ENCODE results near the gene GAA. TPM values are rescaled to one million over a fixed set of nuclear protein-coding genes. Genes with fewer than 3 reads are reported as not detected.
A peak's percentile ranks its signal among the peaks of the same experiment; 100 is the strongest.

The GAA gene
- total and polyA plus RNA-seq, 2 of the 13 experiments (the other 11 are each of a cell fraction or from before 2014, with no cell fraction given), result 21.6 to 36.4 TPM

- TF ChIP-seq CENPBD1 (CRISPR knock-in tag; IDR thresholded peaks at IDR 0.05; ENCODE audit: borderline replicate concordance, low read depth) (no peak), CEBPG (CRISPR knock-in tag; IDR thresholded peaks at IDR 0.05) (peak; percentile 72), NPAS2 (CRISPR knock-in tag; IDR thresholded peaks at IDR 0.05; ENCODE audit: borderline replicate concordance) (no peak), ZNF644 (CRISPR knock-in tag; IDR thresholded peaks at IDR 0.05; ENCODE audit: low read depth) (0 out of 2 replicates have a peak, but pooled peaks have one; percentile 17), JARID2 (CRISPR knock-in tag; IDR thresholded peaks at IDR 0.05; ENCODE audit: insufficient replicate concordance) (peak; percentile 68), ZNF354B (CRISPR knock-in tag; IDR thresholded peaks at IDR 0.05) (0 out of 2 replicates have a peak, but pooled peaks have one; percentile 34), TFAP4 (IDR thresholded peaks at IDR 0.05; ENCODE audit: borderline replicate concordance, low read depth) (peak; percentile 38; the same call in 1 of the 2 replicates), ZNF766 (CRISPR knock-in tag; IDR thresholded peaks at IDR 0.05; ENCODE audit: borderline replicate concordance) (no peak), CREB1 (IDR thresholded peaks at IDR 0.05) (peak; percentile 92), CREB1 (CRISPR knock-in tag; IDR thresholded peaks at IDR 0.05) (peak; percentile 43; the same call in 1 of the 2 replicates), ZFAT (CRISPR knock-in tag; conservative IDR thresholded peaks at IDR 0.05) (0 out of 2 replicates have a peak, but pooled peaks have one; percentile 38), KMT2B (CRISPR knock-in tag; IDR thresholded peaks at IDR 0.05) (peak; percentile 85), HMG20B (CRISPR knock-in tag; conservative IDR thresholded peaks at IDR 0.05) (no peak), EED (CRISPR knock-in tag; IDR thresholded peaks at IDR 0.05) (no peak; the same call in 1 of the 2 replicates), HMGA1 (CRISPR knock-in tag; conservative IDR thresholded peaks at IDR 0.05) (no peak), ZNF484 (CRISPR knock-in tag; IDR thresholded peaks at IDR 0.05; ENCODE audit: borderline replicate concordance, low read depth) (no peak), HDAC1 (CRISPR knock-in tag; IDR thresholded peaks at IDR 0.05) (peak; percentile 85), ZBTB26 (CRISPR knock-in tag; IDR thresholded peaks at IDR 0.05; ENCODE audit: borderline replicate concordance) (peak; percentile 86), ZNF790 (CRISPR knock-in tag; IDR thresholded peaks at IDR 0.05; ENCODE audit: borderline replicate concordance) (peak; percentile 98; the same call in 1 of the 2 replicates), NCOA1 (CRISPR knock-in tag; IDR thresholded peaks at IDR 0.05) (no peak), ZNF296 (CRISPR knock-in tag; conservative IDR thresholded peaks at IDR 0.05) (no peak), PAWR (CRISPR knock-in tag; IDR thresholded peaks at IDR 0.05; ENCODE audit: borderline replicate concordance) (no peak)
- TF ChIP-seq, protein P1, sequence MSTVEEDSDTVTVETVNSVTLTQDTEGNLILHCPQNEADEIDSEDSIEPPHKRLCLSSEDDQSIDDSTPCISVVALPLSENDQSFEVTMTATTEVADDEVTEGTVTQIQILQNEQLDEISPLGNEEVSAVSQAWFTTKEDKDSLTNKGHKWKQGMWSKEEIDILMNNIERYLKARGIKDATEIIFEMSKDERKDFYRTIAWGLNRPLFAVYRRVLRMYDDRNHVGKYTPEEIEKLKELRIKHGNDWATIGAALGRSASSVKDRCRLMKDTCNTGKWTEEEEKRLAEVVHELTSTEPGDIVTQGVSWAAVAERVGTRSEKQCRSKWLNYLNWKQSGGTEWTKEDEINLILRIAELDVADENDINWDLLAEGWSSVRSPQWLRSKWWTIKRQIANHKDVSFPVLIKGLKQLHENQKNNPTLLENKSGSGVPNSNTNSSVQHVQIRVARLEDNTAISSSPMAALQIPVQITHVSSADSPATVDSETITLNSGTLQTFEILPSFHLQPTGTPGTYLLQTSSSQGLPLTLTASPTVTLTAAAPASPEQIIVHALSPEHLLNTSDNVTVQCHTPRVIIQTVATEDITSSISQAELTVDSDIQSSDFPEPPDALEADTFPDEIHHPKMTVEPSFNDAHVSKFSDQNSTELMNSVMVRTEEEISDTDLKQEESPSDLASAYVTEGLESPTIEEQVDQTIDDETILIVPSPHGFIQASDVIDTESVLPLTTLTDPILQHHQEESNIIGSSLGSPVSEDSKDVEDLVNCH (CRISPR knock-in tag; IDR thresholded peaks at IDR 0.05), result 0 out of 2 replicates have a peak, but pooled peaks have one; percentile 7
- TF ChIP-seq, protein P2, sequence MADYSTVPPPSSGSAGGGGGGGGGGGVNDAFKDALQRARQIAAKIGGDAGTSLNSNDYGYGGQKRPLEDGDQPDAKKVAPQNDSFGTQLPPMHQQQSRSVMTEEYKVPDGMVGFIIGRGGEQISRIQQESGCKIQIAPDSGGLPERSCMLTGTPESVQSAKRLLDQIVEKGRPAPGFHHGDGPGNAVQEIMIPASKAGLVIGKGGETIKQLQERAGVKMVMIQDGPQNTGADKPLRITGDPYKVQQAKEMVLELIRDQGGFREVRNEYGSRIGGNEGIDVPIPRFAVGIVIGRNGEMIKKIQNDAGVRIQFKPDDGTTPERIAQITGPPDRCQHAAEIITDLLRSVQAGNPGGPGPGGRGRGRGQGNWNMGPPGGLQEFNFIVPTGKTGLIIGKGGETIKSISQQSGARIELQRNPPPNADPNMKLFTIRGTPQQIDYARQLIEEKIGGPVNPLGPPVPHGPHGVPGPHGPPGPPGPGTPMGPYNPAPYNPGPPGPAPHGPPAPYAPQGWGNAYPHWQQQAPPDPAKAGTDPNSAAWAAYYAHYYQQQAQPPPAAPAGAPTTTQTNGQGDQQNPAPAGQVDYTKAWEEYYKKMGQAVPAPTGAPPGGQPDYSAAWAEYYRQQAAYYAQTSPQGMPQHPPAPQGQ (CRISPR knock-in tag; IDR thresholded peaks at IDR 0.05; ENCODE audit: borderline replicate concordance), result no peak
Observed at GRCh38 chr17:80147035-80147822, 45.8 kb downstream of the GAA start, which contains the start of gene EIF4A3 (continued).

Data from HepG2 (cell line).